Lower lobe of right lung (tissue), 2 donors: Measurements from ENCODE around the gene GRAMD2A. TPM values are rescaled to one million over a fixed set of nuclear protein-coding genes. Genes with fewer than 3 reads are reported as not detected.
A peak's percentile ranks its signal among the peaks of the same experiment; 100 is the strongest.

ENCODE experiments used
- ATAC-seq, 2 donors: fragments of 200-7000 bp; cut with Tn5 transposase; one replicate each; pipeline ENCODE4 v1.9.1; 2020 to 2022; ENCODE audit warnings: mild to moderate bottlenecking in 2 of 2, moderate library complexity in 2 of 2
- DNase-seq: peaks from one replicate; pipeline ENCODE4 v3.0.0-alpha.2; 2020
- H3K27ac ChIP-seq: fragments of 200-600 bp; one replicate; pipeline ENCODE4 v1.8.0; 2022
- H3K27me3 ChIP-seq: fragments of 200-600 bp; one replicate; pipeline ENCODE4 v1.8.0; 2022; ENCODE audit warnings: low read depth
- H3K36me3 ChIP-seq: fragments of 200-600 bp; one replicate; pipeline ENCODE4 v1.8.0; 2022; ENCODE audit warnings: mild to moderate bottlenecking
- H3K4me1 ChIP-seq: fragments of 200-600 bp; one replicate; pipeline ENCODE4 v1.8.0; 2022
- H3K4me3 ChIP-seq: fragments of 200-600 bp; one replicate; pipeline ENCODE4 v1.8.0; 2022; ENCODE audit warnings: mild to moderate bottlenecking
- H3K9me3 ChIP-seq: fragments of 200-600 bp; one replicate; pipeline ENCODE4 v1.8.0; 2022
- CTCF ChIP-seq: fragments of 200-600 bp; IDR thresholded peaks from one replicate; pipeline ENCODE4 v1.8.0; 2022; ENCODE audit warnings: antibody characterized with exemption, mild to moderate bottlenecking
- intact Hi-C: fragments of 100-400 bp; cut with DNase I; formaldehyde crosslinking; loops from one replicate; pipeline ENCODE4 v1.11.0; 2022
- total RNA-seq: library from RNA; stranded (reverse); fragmentation: NEBNext Ultra II Directional; extraction: Animal tissue kit (Norgen Biotek cat#: 25700); gene quantifications from one replicate; pipeline ENCODE4 v1.2.1, GENCODE V29; 2021
- donor health status: DM: no; HTN: yes; CAD: no; lungs with severe emphysema.

Gene GRAMD2A
- total RNA-seq, 1 donor from 2014 or later: 29.3 TPM

GRCh38 chr15:72227720-72228119, 30.1 kb upstream of the GRAMD2A start:
- Histone ChIP-seq H3K9me3 (no peaks in the 10 kb centered on the region), H3K36me3 (peaks cover 15% of the 10 kb centered on the region), H3K27me3 (no peaks in the 10 kb centered on the region), H3K27ac (peak overlapping the region; percentile 96), H3K4me1 (peaks cover 63% of the 10 kb centered on the region), H3K4me3 (peak overlapping the region; percentile 99)
- ATAC-seq (no peak), DNase-seq (no peak)
- intact Hi-C loops: no loop called here
- TF ChIP-seq CTCF: no peak

GRCh38 chr15:72227192-72227586, 29.6 kb upstream of the GRAMD2A start:
- DNase-seq: no peak
- peak overlapping the region; percentile 17 for H3K4me3 ChIP-seq
- H3K9me3 ChIP-seq: no peaks in the 10 kb centered on the region
- H3K27me3 ChIP-seq: no peaks in the 10 kb centered on the region
- peaks cover 15% of the 10 kb centered on the region for H3K36me3 ChIP-seq
- H3K4me1 ChIP-seq: peaks cover 63% of the 10 kb centered on the region
- TF ChIP-seq CTCF: no peak
- no peak for ATAC-seq
- H3K27ac ChIP-seq: peak overlapping the region; percentile 59
- intact Hi-C loops: no loop called here

- peaks cover 43% of the 10 kb centered on the region for H3K36me3 ChIP-seq
- intact Hi-C loops: no loop called here
Measured at GRCh38 chr15:72223278-72223677, 25.7 kb upstream of the GRAMD2A start.

GRCh38 chr15:72222393-72222792, 24.8 kb upstream of the GRAMD2A start:
- Histone ChIP-seq H3K27me3 (no peaks in the 10 kb centered on the region), H3K4me3 (no peak overlapping the region), H3K27ac (no peak overlapping the region), H3K4me1 (peaks cover 40% of the 10 kb centered on the region), H3K36me3 (peaks cover 52% of the 10 kb centered on the region), H3K9me3 (no peaks in the 10 kb centered on the region)
- intact Hi-C loops: no loop called here
- TF ChIP-seq CTCF: no peak
- DNase-seq (no peak), ATAC-seq (peak; percentile 6 to 13)

More at GRCh38 chr15:72223278-72223677, 25.7 kb upstream of the GRAMD2A start:
- no peak for ATAC-seq
- Histone ChIP-seq H3K4me1 (peaks cover 49% of the 10 kb centered on the region), H3K4me3 (no peak overlapping the region), H3K27me3 (no peaks in the 10 kb centered on the region), H3K9me3 (no peaks in the 10 kb centered on the region), H3K27ac (no peak overlapping the region)
- DNase-seq: no peak
- no peak for TF ChIP-seq CTCF

- ATAC-seq: no peak
- H3K27ac ChIP-seq: no peak overlapping the region
- intact Hi-C loops: no loop called here
Measured at GRCh38 chr15:72220687-72221086, 23.1 kb upstream of the GRAMD2A start.

More at GRCh38 chr15:72220687-72221086, 23.1 kb upstream of the GRAMD2A start:
- peaks cover 69% of the 10 kb centered on the region for H3K36me3 ChIP-seq
- TF ChIP-seq CTCF: no peak
- H3K27me3 ChIP-seq: no peaks in the 10 kb centered on the region
- H3K4me1 ChIP-seq: peaks cover 23% of the 10 kb centered on the region
- DNase-seq: no peak
- no peaks in the 10 kb centered on the region for H3K9me3 ChIP-seq
- H3K4me3 ChIP-seq: no peak overlapping the region
